GM21723 (cell line): Measurements from ENCODE around the gene SQSTM1.
"Not testable (repeated sequence)": the region's sequence is repeated elsewhere in the genome, so short reads cannot be mapped to it uniquely, and the experiment has no call there.

ENCODE experiments used
- ATAC-seq: cut with Tn5 transposase; IDR thresholded peaks from one replicate; pipeline ENCODE4 v1.9.1; 2021; ENCODE audit warnings: mild to moderate bottlenecking, moderate library complexity; ENCODE audit not compliant: unreplicated experiment

SQSTM1 gene

DNA sequence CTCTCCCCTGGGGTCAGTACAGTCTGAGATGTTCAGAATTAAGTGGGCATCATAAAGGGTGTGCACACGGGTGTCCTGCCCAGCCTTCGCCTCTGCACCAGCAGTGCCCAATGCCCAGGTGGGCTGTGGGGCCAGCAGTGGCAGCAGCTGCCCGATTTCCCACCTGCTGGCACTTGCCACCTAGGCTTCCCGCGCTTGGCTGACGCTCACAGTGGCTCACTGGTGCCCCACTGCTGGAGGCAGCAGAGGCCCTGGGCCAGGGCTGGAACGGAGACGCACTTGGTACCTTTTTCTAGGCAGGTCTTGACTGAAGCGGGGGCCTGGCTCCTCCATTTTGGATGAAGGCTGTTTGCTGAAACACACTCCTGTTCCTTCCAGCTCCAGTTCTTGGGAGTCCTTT, 20.9 kb downstream of the SQSTM1 start:
- ATAC-seq: no peak

DNA sequence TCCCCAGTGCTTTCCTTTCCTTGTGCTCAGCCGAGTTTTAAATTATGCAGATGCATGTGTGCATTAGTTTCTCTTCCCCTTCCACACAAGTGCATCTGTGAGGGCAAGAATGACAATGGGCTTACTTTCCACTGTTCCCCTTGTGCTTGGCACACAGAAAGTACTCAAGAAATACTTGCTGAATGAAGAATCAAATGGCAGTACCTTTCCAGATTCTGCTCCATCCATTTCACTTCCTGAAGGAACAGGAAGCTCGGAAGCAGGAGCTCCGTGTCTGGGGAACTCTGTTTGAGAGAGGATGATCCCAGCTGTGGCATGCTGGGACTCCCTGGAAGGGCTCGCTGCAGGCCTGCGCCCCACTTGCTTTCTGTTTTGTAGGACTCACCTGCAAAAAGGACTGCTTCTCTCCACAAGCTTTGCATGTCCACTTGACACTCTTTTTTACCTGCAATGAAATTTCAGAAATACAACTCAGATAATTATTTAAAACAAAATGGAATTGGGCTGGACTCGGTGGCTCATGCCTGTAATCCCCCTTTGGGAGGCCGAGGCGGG, 32.4 kb downstream of the SQSTM1 start:
- ATAC-seq: peak; percentile 92

DNA sequence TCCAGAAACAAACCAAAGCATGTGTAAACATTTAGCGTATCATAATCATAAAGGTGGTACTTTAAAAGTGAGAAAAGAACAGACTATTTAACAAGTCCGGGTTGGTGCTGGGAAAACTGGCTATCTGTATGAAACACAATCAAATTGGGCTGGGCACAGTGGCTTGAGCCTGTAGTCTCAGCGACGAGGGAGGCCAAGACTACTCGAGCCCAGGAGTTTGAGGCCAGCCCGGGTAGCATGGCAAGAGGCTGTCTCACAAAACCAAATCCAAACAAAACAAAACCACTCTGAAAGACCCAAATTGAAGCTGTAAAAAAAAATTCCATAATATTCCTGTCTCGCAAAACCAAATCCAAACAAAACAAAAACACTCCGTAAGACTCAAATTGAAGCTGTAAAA, 33.7 kb downstream of the SQSTM1 start:
- no peak for ATAC-seq

DNA sequence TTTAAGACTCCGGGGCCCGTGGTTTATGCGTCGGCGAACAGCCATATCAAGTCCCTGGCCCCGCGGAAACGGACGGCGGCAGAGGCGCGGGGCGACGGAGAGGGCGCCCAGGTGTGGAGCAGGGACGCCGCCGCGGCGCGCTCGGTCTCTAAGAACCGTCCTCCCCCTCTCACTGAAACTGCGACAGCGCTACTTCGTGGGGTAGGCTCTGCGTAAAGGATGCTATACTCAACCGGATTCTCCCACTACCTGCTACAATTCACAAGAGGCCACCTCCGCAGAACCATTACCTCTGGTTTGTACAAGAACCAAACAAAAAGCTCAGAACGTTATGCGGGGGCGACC, 37.5 kb downstream of the SQSTM1 start:
- peak; percentile 51 for ATAC-seq

DNA sequence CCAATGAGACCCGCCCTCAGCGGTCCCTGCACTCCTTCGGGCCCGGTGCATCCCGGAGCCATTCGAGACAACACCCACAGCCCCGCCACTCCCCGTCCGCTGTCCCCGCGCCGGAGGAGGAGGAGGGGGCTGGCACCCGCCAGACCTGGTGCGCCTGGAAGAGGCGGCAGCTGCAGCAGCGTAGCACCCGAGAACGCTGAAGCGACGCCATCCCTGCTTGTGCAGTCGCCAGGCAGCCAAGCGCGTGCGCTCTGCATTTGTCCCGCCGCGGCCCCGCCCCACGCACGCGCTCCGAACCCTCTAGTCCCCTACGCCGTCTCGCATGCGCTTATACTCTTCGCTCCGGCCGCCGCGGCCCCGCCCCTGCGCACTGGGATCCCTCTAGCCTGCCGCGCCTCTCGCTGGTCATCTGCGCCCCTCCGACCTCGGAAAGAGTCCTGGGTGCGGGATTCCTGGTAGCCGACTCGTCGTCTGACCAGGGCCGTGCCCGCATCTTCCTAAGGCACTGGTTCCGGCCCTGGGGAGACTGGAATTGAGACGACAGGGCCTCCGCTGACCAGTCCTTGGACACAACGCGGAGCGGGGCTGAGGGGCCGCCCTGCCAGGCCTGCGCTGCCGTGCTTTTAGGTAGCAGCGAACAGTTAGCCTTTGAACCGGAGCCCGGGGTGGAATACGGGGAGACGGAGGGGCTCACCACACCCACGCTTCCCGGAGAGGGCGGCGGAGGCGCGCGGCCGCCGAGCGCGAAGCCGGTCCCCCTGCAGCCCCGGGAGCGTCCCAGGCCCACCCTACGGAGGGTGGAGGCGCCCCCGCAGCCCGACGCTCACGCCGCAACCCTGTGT, 38.1 kb downstream of the SQSTM1 start, which contains the start of gene MRNIP:
TSS of gene MRNIP (minus strand) at position 232 of the 842 bp plus-strand sequence. CDS start at position 211, 21 bp downstream.
- peak; percentile 94 for ATAC-seq

DNA sequence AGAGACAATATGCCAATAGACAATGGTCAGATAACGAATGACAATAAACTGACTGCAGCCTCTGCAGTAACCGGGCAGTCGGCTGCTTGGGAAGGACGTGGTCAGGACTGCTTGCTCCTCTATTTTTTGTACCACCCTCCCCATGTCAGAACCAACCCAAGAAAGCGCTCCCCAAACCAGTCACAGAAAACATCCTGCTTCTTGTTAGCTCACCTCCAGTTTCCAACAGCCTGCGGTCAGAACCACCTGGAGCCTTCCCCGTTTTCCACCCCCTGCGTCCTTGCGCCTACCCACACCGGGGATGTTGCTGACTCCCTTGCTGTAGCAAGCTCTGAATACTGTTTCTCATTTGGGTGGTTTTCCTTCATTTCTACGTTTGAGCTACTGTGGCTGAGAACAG, 39.6 kb downstream of the SQSTM1 start:
- ATAC-seq: no peak

DNA sequence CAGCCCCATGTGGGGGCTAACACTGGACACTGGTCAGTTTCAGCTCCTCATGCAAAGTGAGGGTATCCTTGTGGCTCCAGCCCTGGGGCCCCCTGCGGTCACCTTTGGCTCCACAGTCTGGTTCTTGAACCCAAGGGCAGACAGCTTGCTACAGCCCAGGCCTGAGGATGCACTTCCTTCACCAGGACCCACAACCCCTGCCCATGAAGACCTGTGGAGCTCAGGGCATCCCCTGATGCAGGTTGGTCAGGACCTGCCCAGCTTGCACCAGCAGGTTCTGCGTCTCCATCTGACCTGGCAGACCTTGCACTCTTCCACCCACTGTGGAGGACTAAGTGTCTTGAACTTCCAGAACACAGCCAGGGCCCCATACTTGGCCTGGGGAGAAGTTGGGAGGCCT, 41.6 kb downstream of the SQSTM1 start:
- ATAC-seq: no peak

DNA sequence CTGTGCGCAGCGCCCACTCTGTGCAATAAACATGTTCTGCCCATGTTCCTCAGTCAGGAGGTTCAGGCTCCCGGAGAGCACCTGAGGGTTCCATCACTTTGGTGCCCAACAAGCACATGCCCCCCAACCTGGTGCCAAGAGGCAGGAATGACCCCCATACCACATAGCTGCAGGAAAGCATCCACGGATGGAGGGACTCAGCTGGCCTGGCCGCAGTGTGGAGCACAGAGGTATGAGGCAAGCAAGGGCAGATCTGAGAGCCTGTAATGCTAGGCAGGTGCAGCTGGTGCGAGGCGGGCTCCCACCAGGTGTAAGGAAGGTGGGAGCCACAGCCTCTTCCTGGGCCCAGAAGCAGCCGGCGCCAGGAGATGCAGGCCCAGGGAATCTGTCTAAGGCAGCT, 42.2 kb downstream of the SQSTM1 start:
- no peak for ATAC-seq

DNA sequence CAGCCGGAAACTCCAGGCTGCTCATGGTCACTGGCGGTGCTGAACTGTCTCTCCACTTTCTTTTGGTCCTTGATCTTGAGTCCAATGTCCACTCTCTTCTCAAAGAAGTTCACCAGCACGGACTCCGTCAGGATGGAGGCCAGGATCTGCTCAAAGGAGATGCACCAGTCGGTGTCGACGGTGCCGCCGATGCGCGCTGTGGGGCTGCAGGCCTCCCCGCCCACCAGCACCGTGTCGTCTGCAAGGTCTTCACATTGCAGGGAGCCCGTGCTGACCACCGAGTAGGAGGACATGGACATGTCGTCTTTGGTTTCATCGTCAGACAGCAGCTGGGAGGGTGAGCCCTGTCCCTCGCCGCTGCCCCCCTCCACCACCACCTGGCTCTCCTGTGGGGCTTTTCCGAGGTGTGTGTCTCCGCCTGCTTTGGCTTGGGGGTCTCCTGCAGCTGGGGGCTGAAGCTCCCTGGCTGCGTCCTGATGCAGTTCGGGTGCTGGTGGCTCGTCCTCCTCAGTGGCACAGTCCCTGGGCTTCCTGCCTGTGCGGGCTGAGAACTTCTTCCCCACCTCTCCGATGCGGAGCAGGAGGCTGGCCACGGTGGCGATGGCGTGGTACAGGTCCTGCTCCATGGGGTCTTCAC, 42.9 kb downstream of the SQSTM1 start:
- ATAC-seq: no peak

DNA sequence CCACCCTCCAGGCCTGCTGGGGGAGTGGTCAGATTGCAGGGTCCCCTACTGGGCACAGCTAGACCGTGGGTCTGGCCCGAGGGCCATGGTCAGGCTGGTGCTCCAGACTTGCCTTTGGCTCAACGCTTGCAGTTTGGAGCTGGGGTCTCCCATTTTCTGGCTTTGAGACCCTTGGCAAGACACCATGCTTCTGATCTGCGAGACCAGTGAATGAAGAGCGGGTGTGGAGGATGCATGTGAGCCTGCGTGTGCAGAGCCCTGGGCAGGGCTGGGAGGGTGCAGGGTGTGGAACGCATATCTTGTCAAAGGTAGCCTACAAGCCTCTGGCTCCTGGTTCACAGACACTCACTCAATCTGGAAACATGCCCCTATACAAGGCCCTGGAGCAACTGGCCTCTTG, 44.0 kb downstream of the SQSTM1 start:
- ATAC-seq: no peak

DNA sequence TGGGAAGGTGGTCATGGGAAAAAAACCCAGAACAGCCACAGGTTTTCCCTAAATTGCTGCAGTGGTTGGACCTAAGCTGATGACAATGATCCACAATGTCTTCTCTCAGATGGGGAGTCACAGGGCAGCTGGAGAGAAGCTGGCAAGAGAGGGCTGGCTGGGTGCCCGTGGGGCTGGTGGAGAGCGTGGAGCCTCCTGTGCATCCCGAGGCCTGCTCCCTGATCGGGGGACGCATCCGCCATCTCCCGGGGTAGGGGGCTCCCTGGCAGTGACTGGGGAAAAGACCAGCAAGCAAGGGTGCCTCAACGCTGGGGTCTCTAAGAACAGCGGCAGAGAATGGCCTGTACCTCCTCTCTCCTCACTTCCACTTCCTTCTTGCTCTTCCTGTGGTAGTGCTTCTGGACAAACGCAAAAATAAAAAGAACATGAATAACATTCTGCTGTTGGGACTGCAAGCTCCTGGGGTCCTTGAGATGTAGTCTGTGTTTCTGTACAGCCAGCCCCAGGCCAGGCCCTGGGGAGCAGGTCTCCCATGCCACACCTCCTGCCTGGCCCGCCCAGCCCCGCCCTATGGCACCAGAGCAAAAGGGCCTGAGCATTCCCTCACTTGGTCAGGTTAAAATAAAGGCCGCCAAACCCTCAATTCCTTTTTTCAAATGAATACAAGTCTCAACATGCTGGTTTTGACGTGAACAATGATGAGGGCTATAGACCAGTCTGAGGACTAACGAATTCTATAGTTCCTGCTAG, 45.0 kb downstream of the SQSTM1 start:
- no peak for ATAC-seq

DNA sequence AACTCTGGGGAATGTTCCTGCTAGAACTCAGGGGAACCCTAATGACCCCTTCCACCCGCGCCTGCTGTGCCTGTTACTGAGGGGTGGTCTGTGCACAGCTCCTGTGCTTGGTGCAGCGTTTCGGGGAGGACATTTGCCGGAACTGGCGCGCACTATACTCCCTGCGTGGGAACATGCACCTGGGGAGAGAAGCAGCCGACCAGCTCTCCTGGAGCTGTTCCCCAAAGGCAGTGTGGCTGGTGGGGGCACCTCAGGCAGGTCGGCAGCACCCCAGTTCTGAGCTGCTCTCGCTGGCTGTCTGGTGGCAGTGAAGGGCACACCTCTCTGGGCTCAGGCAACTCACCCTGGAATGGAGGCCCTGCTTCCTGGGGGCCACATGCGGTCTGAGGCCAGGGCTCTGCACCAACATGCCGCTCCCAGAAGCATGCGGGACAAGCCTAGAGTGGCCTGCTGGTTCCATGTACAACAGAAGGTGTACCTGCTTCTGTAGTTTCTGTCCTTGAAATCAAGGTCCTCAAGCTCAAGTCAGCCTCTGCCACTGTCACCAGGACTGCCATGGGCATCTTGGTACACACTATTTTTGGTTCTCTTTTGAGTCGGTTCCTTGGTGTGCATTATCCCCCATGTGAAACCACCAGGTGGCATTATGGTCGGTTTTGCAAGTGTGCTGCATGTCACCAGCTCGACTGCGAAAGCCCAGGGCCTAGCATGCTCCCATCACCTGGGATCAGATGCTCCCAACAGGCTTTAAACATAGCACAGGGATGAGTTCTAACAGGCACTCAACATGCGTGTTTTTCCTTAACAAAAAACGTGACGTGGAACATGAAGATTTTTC, 45.8 kb downstream of the SQSTM1 start:
- ATAC-seq: no peak

DNA sequence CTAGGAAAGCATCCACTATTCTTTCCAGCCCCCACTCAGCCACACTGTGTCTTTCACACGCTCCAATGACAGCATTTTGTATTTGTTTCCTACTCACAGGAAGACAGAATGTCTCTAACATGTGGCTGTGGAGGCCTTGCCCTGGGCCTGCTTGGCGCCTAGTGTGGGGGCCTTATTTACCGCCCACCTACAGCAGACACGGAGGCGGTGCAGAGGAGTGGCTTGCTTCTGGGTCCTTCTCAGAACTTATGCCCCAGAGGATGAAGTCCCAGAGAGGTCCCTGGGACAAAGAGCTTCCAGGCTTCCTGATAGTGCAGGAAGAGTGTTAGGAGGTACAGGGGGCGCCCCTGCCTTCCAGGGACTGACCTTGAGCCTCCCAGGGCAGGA, 46.4 kb downstream of the SQSTM1 start:
- ATAC-seq: no peak

DNA sequence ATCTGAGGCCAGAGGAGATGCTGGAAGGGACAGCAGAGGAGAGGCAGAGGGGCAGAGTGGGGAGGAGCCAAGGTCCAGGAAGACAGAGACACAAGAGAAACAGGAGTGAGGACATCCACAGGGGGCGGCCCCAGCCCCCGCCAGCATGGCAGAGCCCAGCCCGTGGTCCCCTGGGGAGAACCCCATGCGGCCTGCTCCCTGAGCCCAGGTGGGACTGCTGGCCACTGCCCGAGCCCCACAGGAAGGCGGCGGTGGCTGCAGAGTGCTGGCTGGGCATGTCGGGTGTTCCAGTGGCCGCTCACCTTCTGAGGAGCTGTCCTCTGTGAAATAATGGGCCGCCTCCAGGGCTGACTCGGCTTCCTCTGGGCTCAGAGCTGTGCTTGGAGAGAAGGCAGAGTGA, 46.8 kb downstream of the SQSTM1 start:
- ATAC-seq: no peak

DNA sequence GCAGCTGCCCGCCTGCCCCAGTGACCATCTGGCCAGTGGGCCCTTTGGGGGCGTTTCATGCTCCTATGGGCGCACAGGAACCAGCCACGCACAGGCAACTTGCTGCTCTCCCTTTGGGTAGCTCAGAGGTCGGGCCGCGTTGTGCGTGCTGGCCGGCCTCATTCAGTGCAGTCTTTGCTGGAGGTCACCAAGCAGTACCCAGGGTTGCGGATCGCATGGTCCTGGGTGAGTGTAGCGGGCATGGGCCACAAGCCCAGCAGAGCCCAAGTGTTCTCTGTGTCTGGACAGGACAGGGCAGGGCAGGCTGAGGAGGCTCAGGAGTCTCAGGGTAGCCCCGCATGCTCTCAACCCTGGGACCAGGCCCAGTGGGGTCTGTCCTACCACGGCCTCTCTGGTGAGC, 47.8 kb downstream of the SQSTM1 start:
- ATAC-seq: no peak

DNA sequence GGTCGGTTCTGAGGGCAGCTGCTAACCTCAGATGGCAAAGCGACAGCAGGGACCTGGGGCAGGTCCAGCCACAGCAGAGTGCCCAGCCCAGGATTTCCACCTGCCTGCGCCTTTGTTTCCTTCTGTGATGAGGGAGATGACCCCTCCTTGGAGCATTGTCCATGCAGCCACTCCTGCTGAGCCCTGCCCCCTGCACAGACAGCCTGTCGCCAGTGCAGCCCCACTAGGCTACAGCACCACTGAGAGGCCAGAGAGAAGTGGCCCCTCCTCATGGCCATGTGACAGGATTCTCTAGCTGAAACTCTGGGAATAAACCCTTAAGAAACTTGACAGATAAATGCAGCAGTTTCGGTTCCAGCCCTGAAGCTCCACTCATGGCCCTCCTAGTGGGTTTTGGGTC, 48.4 kb downstream of the SQSTM1 start:
- no peak for ATAC-seq

DNA sequence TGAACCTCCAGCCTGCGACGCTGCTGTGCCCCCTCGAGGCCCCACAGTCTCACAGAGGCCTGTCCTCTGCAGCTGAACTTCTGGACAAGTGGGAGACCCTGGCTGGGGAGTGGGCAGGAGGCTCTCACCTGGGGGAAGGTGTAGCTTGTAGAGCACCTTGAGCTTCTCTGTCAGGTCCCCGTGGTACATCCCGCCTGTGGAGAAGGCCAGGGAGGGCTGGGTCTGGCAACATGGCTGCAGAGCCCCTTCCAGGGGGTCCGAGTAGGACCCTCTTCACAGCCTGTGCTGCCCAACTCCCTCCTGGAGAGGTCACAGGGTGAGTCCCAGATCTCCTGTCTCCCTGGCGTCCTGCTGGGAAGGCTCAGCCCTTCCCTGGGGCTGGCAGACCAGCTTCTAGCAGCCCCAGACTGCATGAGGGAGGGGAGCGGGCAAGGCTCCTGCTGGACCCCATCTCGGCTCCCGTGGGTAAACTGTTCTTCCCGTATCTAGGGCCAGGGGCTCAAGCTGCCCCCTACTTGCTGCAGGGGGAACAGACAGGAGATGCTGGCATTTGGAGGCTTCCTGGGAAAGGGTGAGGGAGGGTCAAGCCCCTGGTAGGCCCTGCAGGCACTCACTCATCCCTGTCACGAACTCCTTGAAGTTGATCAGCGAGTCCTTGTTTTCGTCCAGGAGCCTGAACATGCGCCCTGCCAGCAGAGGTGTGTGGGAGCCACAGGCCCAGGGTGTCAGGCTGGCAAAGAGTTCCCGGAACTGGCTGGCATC, 49.1 kb downstream of the SQSTM1 start:
- no peak for ATAC-seq

DNA sequence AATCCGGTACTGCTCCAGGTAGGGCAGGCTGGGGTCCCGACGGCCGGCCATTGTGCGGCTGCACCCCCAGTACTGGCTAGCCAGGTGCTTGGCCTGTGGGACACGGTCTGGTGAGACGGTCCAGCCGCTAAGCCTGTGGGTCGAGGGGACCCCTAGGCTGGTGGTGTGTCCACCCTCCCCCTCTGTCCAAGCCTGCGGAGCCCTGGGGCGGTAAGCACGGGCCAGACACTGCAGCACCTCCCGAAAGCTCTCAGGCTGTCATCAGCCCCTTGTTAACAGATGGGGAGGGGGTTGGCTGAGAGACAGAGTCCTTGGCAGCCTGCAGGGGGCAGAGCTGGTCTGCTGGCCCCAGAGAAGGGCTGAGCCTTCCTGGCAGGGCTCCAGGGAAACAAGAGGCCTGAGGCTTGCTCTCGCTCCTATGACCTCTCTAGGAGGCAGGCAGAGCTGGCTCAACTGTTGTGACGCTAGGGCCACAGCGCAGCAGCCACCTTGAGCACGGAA, 49.7 kb downstream of the SQSTM1 start:
- no peak for ATAC-seq

DNA sequence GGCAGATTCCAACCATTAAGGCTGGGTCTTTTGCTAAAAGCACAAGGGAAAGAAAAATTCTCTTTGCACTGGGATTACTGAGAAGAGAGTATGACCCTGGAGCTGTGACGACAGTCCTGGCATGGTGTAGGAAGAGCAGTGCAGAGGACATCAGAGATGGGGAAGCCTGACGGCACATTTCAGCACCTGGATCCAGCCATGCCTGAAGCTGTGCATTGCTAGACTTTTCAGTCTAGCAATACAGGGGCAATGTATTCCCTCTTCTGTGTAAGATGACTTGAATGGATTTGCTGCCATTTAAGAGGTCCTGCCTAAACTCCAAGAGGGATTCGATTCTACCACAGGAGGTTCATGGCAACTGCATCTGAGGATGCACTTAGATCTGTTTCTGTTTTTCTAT, 50.2 kb downstream of the SQSTM1 start:
- no peak for ATAC-seq

DNA sequence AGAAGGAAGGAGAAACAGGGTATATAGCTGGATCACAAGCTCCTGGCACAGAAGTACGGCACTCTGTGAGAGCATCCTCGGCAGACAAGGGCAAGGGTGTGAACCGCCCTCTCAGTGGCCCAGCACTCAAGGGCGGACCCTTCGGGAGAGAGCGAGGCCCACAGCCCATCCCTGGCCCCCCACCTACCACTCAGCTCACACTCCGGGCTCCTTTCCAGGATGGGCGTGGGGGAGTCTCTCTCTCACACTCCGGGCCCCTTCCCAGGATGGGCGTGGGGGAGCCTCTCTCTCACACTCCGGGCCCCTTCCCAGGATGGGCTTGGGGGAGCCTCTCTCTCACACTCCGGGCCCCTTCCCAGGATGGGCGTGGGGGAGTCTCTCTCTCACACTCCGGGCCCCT, 50.8 kb downstream of the SQSTM1 start:
- not testable (repeated sequence) for ATAC-seq
